ENCODE measurements around the gene SAFB. TPM values are rescaled to one million over a fixed set of nuclear protein-coding genes. Genes with fewer than 3 reads are reported as not detected.
"Not testable (repeated sequence)": the region's sequence is repeated elsewhere in the genome, so short reads cannot be mapped to it uniquely, and the experiment has no call there.

Gene SAFB
- total and polyA plus RNA-seq, 12 donors, result 42.8 to 72.5 (median 50.2) TPM

DNA sequence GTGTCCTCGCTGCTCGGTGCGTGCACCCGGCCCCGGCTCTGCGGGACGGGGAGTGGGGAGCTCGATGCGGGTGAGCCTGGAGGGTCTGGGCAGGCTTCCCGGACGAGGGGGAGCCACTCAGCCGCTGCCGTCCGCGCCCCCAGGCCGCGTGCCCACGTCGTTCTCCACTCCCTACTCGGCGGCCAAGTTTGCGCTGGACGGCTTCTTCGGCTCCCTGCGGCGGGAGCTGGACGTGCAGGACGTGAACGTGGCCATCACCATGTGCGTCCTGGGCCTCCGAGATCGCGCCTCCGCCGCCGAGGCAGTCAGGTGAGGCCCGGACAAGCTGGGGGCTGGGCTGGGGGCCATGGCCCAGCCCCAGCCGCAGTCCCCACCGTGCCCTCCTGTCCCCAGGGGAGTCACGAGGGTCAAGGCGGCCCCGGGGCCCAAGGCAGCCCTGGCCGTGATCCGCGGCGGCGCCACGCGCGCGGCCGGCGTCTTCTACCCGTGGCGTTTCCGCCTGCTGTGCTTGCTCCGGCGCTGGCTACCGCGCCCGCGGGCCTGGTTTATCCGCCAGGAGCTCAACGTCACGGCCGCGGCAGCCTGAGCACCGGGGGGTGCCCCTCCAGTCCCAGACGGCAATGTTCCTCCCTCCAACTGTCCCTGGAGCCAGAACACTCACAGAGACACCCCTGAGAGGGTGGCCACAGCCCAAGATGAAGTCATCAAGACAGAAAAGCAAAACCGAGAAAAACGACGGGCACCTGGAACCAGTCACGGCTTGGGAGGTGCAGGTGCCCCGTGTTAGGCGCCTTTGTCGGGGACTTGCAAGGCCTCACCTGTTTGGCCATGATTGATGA is 64.7 kb downstream of the SAFB start:
- H3K27me3 ChIP-seq, result no peaks in the 10 kb centered on the region
- peak overlapping the region; percentile 30 to 81 (median 63) for H3K4me3 ChIP-seq
- DNase-seq, result peak in 1 of 2 donors; percentile 19
- intact Hi-C loops (cut with DNase I), result no loop called here
- H3K36me3 ChIP-seq, result peaks cover 0 to 14% (median 9%) of the 10 kb centered on the region in 9 donors
- peak overlapping the region in 7 of 10 donors; percentile 64 to 85 (median 80) for H3K27ac ChIP-seq
- WGBS, 2 donors, result 43 to 51% methylated on average over 69 to 76 of the region's 76 CpGs
- no peaks in the 10 kb centered on the region for H3K9me3 ChIP-seq
- TF ChIP-seq, protein P1, sequence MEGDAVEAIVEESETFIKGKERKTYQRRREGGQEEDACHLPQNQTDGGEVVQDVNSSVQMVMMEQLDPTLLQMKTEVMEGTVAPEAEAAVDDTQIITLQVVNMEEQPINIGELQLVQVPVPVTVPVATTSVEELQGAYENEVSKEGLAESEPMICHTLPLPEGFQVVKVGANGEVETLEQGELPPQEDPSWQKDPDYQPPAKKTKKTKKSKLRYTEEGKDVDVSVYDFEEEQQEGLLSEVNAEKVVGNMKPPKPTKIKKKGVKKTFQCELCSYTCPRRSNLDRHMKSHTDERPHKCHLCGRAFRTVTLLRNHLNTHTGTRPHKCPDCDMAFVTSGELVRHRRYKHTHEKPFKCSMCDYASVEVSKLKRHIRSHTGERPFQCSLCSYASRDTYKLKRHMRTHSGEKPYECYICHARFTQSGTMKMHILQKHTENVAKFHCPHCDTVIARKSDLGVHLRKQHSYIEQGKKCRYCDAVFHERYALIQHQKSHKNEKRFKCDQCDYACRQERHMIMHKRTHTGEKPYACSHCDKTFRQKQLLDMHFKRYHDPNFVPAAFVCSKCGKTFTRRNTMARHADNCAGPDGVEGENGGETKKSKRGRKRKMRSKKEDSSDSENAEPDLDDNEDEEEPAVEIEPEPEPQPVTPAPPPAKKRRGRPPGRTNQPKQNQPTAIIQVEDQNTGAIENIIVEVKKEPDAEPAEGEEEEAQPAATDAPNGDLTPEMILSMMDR (IDR thresholded peaks at IDR 0.05), result peak in 2 of 9 donors; percentile 6 to 14
- no peak for ATAC-seq
- peaks cover 7 to 38% (median 29%) of the 10 kb centered on the region in 9 donors for H3K4me1 ChIP-seq

GRCh38 chr19:5688262-5688881 is 65.5 kb downstream of the SAFB start:
- peaks cover 7 to 45% (median 34%) of the 10 kb centered on the region in 9 donors for H3K4me1 ChIP-seq
- intact Hi-C loops (cut with DNase I); DNase-seq: not testable (repeated sequence)

GRCh38 chr19:5690125-5690954 is 67.5 kb downstream of the SAFB start, which contains the start of gene RPL36:
TSS of gene RPL36 (plus strand) at chr19:5690295. CDS start at chr19:5690508, 213 bp downstream.
- TF ChIP-seq, protein P1 (IDR thresholded peaks at IDR 0.05), result peak; percentile 93 to 99 (median 98)
- peaks cover 6 to 42% (median 35%) of the 10 kb centered on the region in 9 donors for H3K36me3 ChIP-seq
- no peaks in the 10 kb centered on the region for H3K9me3 ChIP-seq
- H3K27ac ChIP-seq, result peak within 1 kb of the TSS; percentile 60 to 97 (median 88)
- peak; percentile 66 to 89 (median 82) for ATAC-seq
- 1% methylated on average over 73 of the region's 73 CpGs for WGBS, 2 donors
- no peaks in the 10 kb centered on the region for H3K27me3 ChIP-seq
- DNase-seq, result peak; percentile 97 to 99
- peak within 1 kb of the TSS; percentile 64 to 98 (median 80) for H3K4me3 ChIP-seq
- intact Hi-C loops (cut with DNase I), result loop anchor here in 3 of 10 donors (2.0 kb wide), 2 partner anchors 24 to 30 kb away; partner anchors contain the start of genes CATSPERD (in 2 of the 3) and LONP1 (in 2 of the 3)
- peaks cover 7 to 47% (median 35%) of the 10 kb centered on the region in 9 donors for H3K4me1 ChIP-seq

More at GRCh38 chr19:5688262-5688881, 65.5 kb downstream of the SAFB start:
- H3K27me3 ChIP-seq, ATAC-seq, H3K4me3 ChIP-seq, H3K27ac ChIP-seq, H3K9me3 ChIP-seq: not testable (repeated sequence)
- H3K36me3 ChIP-seq, result peaks cover 0 to 22% (median 16%) of the 10 kb centered on the region in 9 donors
- WGBS, 2 donors, result 94 to 97% methylated on average over 13 of the region's 13 CpGs

DNA sequence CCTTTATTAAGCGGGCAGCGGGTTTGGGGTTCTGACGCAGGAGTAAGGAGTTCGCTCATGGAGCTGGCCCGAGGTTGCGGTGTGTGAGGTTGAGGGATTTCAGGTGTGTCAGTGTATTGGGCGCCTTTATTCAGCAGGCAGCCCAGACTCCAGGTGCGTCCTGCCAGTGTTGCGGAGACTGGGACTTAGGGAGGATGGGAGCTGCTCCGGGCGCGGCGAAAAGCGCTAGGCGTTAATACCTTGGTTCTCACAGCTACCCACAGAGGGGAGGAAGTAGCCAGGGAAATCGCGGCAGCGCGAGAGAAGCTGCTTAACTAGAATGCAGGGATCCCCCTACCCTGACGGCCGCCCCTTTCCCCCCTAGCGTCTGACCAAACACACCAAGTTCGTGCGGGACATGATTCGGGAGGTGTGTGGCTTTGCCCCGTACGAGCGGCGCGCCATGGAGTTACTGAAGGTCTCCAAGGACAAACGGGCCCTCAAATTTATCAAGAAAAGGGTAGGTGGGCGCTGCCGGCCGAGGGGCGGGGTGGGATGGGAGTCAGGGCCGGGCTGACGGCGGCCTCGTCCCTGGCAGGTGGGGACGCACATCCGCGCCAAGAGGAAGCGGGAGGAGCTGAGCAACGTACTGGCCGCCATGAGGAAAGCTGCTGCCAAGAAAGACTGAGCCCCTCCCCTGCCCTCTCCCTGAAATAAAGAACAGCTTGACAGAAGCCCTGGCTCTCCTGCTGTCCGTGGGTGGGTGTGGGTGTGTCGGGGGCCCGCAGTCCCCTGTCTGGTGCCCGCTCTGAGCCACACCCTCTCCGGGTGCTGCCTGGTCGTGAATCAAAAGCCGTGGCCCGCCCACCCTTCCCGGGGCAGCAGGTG is 68.3 kb downstream of the SAFB start:
- H3K4me3 ChIP-seq, result peak overlapping the region; percentile 64 to 98 (median 80)
- intact Hi-C loops (cut with DNase I), result loop anchor here in 3 of 10 donors (2.0 kb wide), 2 partner anchors 24 to 30 kb away; partner anchors contain the start of genes CATSPERD (in 2 of the 3) and LONP1 (in 2 of the 3)
- H3K4me1 ChIP-seq, result peaks cover 7 to 46% (median 35%) of the 10 kb centered on the region in 9 donors
- H3K27me3 ChIP-seq, result no peaks in the 10 kb centered on the region
- DNase-seq (peak; percentile 70 to 81), ATAC-seq (peak; percentile 4 to 62 (median 42))
- peaks cover 7 to 50% (median 43%) of the 10 kb centered on the region in 9 donors for H3K36me3 ChIP-seq
- TF ChIP-seq, protein P1 (IDR thresholded peaks at IDR 0.05), result no peak
- H3K27ac ChIP-seq, result peak overlapping the region; percentile 60 to 97 (median 88)
- WGBS, 2 donors, result 6 to 7% methylated on average over 54 of the region's 54 CpGs
- H3K9me3 ChIP-seq, result no peaks in the 10 kb centered on the region
